Measurements from ENCODE around the gene BCL2L11. TPM values are rescaled to one million over a fixed set of nuclear protein-coding genes. Genes with fewer than 3 reads are reported as not detected.

BCL2L11 gene
- total and polyA plus RNA-seq, 12 donors = 1.4 to 14.5 (median 6.8) TPM

DNA sequence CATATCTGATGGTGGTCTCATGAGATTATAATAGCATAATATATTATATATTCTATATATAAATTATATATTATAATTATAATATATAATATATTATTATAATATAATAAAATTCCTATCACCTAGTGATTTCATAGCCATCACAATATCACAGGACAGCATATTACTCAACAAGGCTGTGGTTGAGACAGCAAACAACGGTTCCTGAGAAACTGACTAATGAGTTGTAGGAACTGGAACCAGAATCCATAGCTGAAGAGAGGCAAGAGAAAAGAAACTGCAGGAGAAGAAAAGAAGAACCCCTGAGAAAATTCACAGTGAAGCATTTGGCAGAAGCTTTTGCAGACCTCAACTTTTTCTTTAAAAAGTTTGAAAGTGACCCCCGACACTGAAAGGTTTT is 84.0 kb downstream of the BCL2L11 start:
- no peak for ATAC-seq
- TF ChIP-seq CTCF (IDR thresholded peaks at IDR 0.05) = no peak
- Histone ChIP-seq H3K27me3 (no peaks in the 10 kb centered on the region), H3K36me3 (peaks cover 0 to 16% (median 0%) of the 10 kb centered on the region in 9 donors), H3K27ac (no peak overlapping the region), H3K4me3 (no peak overlapping the region), H3K4me1 (no peaks in the 10 kb centered on the region), H3K9me3 (no peaks in the 10 kb centered on the region)
- intact Hi-C loops (cut with DNase I) = no loop called here
- WGBS, 2 donors = 93 to 95% methylated on average over 2 of the region's 2 CpGs
- no peak for DNase-seq

DNA sequence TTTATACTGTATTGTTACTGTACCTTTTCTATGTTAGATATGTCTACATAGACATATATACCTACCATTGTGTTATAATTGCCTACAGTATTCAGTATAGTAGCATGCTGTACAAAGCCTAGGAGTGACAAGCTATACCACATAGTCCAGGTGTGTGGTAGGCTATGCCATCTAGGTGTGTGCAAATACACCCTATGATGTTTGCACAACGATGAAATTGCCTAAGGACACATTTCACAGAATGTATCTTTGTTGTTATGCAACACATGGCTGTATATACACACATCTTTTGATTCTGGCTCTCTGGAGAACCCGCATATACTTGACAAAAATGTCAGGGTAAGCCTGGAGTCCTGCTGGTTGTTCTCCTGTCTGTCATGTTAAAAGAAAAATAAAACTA is 85.1 kb downstream of the BCL2L11 start:
- H3K9me3 ChIP-seq = no peaks in the 10 kb centered on the region
- WGBS, 2 donors = 82 to 90% methylated on average over 2 of the region's 2 CpGs
- intact Hi-C loops (cut with DNase I) = no loop called here
- peaks cover 0 to 16% (median 0%) of the 10 kb centered on the region in 9 donors for H3K36me3 ChIP-seq
- H3K4me1 ChIP-seq = no peaks in the 10 kb centered on the region
- H3K4me3 ChIP-seq = no peak overlapping the region
- no peak for DNase-seq
- no peaks in the 10 kb centered on the region for H3K27me3 ChIP-seq
- TF ChIP-seq CTCF (IDR thresholded peaks at IDR 0.05) = no peak
- no peak for ATAC-seq
- no peak overlapping the region for H3K27ac ChIP-seq

GRCh38 chr2:111207851-111208250 is 87.1 kb downstream of the BCL2L11 start:
- H3K36me3 ChIP-seq = peaks cover 0 to 16% (median 0%) of the 10 kb centered on the region in 9 donors
- DNase-seq = no peak
- H3K27ac ChIP-seq = no peak overlapping the region
- H3K27me3 ChIP-seq = no peaks in the 10 kb centered on the region
- H3K9me3 ChIP-seq = peaks cover 0 to under 1% (median 0%) of the 10 kb centered on the region in 11 donors
- 98 to 100% methylated on average over 1 of the region's 1 CpG for WGBS, 2 donors
- intact Hi-C loops (cut with DNase I) = no loop called here
- no peak for TF ChIP-seq CTCF (IDR thresholded peaks at IDR 0.05)
- H3K4me3 ChIP-seq = no peak overlapping the region
- ATAC-seq = no peak
- H3K4me1 ChIP-seq = no peaks in the 10 kb centered on the region

- TF ChIP-seq CTCF (IDR thresholded peaks at IDR 0.05) = no peak
These were observed 87.9 kb downstream of the BCL2L11 start for GRCh38 chr2:111208639-111209038.

More at GRCh38 chr2:111208639-111209038, 87.9 kb downstream of the BCL2L11 start:
- intact Hi-C loops (cut with DNase I) = no loop called here
- Histone ChIP-seq H3K9me3 (peaks cover 0 to 8% (median 1%) of the 10 kb centered on the region in 11 donors), H3K4me3 (no peak overlapping the region), H3K4me1 (no peaks in the 10 kb centered on the region), H3K36me3 (peaks cover 0 to 16% (median 0%) of the 10 kb centered on the region in 9 donors), H3K27ac (no peak overlapping the region), H3K27me3 (no peaks in the 10 kb centered on the region)
- ATAC-seq (no peak), DNase-seq (no peak)
- WGBS, 2 donors = 83 to 91% methylated on average over 1 of the region's 1 CpG
